GM18519 (cell line): Measurements from ENCODE around the gene HTR3A.

Experiments
- ATAC-seq: cut with Tn5 transposase; IDR thresholded peaks from one replicate; pipeline ENCODE4 v1.9.1; 2021; ENCODE audit warnings: mild to moderate bottlenecking, moderate library complexity; ENCODE audit not compliant: unreplicated experiment, low FRiP score

Gene HTR3A

DNA sequence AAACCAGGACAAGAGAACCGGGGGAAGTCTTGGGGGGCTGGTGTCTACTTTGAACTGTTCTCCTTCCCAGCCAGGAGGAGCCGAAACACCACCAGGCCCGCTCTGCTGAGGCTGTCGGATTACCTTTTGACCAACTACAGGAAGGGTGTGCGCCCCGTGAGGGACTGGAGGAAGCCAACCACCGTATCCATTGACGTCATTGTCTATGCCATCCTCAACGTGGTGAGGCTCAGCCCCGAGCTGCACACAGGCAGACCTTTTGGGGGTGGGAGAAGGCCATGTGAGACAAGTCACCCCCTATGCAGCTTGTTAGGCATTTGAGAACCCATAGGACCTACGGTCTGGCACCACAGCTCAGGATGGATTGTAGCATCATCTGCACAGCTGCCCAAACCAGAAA, 2.8 kb downstream of the HTR3A start:
- no peak for ATAC-seq

DNA sequence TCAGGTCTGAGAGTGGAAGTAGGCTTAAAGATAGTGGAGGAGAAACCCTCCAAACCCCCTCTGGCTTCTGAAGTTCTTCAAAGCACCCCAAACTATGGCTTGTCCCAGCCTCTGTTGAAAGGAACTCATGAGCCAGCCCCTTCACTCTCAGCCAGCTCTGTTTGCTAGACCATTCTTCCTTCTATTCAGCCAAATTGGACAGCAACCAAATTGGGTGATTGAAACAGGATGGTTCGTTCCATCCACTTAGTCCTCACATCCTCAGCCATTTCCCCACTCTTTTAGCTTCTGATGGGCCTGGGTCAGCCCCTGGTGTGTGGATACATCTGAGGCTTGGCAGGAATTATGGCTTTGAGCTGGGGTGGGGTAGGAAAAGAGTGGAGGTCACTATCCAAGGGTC, 4.5 kb downstream of the HTR3A start:
- ATAC-seq, result no peak

DNA sequence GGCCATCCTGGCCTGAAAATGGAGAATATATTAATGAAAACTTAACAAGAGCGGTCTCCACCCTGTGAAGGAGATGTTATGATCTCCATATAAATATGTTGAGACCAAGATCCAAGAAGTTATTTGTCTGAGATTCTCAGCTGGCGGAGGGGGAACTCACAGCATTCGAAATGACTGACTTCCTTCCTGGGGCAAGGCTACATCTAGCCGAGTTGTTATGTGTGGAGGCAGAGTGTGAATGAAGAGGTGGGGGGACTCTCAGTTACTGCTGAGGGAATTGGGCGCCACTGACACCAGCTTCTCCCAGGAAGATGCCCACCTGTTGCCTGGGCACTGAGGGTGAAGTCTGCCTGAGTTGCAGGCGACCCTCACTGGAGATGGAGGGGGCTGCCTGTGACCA, 5.9 kb downstream of the HTR3A start:
- no peak for ATAC-seq

DNA sequence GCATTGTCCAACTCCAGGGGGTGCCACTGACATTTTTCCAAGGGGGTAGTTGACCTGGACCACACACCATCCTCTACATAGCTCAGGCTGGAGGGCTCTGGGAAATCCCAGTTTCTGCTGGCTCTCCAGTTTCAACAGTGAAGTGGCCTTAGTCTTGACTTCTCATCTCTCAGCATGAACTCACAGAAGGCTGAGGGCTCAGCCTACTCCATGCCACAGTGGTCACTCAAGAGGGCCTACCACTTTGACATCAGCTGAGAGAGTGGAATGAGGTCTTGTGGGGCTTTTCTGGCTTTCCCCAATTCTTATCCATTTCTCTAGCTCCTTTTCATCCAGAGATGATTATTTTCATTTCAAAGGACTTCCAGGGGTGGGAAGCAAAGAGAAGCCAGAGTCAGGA, 7.4 kb downstream of the HTR3A start:
- ATAC-seq, result no peak

DNA sequence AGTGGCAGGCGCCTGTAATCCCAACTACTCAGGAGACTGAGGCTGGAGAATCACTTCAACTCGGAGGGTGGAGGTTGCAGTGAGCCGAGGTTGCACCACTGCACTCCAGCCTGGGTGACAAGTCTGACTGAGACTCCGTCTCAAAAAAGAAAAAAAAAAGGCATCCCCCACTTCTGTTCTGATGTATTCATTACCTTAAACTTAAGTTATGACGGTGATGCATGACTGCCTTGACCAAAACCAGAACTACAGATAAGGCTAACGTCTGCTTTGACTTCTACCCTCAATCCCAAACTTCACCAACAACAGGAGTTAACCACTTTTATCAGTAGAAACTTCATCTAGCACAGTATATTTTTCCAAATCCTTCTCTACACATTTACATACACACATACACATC, 9.9 kb downstream of the HTR3A start:
- ATAC-seq, result no peak

DNA sequence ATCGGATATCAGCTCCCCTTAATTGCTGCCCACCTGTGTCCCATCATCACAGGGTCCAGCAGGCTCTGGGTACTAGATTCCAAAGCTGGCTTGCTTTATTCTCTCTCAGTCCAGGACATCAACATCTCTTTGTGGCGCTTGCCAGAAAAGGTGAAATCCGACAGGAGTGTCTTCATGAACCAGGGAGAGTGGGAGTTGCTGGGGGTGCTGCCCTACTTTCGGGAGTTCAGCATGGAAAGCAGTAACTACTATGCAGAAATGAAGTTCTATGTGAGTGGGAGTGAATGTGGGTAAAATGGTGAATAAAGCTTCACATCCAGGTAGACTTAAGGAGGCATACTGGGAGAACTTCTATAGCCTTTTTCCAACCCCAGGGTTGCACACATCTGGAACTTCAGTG, 11.0 kb downstream of the HTR3A start:
- no peak for ATAC-seq

DNA sequence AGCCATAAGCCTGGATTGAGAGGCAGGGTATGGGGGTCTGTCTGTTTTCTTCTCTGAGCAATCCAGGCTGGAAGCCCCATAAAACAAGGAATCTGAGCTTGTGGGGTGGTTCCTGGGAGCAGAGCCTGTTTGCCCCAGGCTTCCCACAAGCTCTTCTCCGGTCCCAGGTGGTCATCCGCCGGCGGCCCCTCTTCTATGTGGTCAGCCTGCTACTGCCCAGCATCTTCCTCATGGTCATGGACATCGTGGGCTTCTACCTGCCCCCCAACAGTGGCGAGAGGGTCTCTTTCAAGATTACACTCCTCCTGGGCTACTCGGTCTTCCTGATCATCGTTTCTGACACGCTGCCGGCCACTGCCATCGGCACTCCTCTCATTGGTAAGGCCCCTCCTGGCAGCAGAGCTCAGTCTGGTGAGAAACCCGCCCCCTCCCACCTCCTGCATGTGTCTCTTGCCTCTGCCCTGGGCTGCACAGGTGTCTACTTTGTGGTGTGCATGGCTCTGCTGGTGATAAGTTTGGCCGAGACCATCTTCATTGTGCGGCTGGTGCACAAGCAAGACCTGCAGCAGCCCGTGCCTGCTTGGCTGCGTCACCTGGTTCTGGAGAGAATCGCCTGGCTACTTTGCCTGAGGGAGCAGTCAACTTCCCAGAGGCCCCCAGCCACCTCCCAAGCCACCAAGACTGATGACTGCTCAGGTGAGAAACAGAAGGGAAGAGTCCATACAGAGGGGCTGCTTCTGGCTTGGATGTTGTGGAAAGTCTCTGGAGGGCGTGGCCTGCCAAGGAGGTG, 11.6 kb downstream of the HTR3A start:
- ATAC-seq, result no peak

DNA sequence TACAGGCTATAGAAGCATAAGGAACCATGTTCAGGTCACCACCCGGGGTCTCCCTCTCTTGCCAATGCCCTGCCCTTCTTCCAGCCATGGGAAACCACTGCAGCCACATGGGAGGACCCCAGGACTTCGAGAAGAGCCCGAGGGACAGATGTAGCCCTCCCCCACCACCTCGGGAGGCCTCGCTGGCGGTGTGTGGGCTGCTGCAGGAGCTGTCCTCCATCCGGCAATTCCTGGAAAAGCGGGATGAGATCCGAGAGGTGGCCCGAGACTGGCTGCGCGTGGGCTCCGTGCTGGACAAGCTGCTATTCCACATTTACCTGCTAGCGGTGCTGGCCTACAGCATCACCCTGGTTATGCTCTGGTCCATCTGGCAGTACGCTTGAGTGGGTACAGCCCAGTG, 14.5 kb downstream of the HTR3A start:
- no peak for ATAC-seq

DNA sequence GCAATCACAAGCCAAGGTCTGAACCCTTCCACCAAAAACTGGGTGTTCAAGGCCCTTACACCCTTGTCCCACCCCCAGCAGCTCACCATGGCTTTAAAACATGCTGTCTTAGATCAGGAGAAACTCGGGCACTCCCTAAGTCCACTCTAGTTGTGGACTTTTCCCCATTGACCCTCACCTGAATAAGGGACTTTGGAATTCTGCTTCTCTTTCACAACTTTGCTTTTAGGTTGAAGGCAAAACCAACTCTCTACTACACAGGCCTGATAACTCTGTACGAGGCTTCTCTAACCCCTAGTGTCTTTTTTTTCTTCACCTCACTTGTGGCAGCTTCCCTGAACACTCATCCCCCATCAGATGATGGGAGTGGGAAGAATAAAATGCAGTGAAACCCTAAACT, 15.0 kb downstream of the HTR3A start:
- no peak for ATAC-seq

DNA sequence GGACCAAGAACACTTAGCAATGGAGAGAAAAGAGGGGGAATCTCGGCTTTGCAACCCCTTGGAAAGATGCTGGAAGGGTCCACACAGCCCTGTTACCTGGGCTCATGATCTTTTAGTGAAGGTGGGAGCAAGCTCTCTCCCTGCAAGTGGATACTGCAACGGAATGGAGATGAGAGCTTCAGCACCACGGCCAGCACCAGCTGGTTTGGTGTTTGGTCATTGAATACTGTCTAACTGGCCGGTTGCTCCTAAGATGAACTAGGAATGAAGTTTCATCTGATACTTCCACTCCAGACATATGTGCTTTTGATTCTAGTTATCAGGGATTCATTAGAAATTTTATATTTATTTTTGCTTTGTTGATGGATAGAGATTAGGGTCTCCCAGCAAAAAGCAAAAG, 16.3 kb downstream of the HTR3A start:
- ATAC-seq, result no peak

DNA sequence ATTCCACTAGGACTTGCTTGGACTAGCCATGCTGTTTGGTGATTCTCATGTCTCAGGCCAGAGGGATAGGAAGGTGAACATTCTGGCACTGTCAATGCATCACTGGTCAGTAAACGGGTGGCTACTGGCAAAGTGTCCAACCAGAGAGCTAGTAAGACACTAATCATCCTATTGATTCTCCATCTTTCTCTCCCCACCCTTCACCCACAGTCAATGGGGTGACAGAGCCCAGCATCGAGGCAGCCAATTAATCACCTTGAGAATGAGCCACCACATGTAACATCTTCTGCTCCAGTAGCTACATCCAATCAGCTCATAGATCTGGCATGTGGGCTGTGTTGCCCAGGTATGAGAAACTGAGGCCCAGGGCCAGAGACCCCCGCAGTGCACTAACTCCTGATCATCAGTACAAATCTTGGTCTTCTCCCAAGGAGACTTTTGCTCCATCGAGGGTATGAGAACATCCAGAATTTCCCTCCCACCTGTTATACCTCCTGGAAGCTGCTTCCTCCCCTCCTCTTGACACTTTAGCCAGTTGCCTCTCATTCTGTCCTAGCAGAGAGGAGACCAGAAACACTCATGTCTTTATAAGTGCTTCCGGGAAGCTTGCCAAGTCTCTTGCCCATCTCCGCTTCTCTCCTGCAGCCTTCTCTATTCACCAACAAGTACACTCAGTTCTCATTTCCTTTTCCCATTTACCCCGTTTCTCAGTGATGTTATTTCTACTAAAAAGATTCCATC, 17.0 kb downstream of the HTR3A start:
- ATAC-seq, result no peak

DNA sequence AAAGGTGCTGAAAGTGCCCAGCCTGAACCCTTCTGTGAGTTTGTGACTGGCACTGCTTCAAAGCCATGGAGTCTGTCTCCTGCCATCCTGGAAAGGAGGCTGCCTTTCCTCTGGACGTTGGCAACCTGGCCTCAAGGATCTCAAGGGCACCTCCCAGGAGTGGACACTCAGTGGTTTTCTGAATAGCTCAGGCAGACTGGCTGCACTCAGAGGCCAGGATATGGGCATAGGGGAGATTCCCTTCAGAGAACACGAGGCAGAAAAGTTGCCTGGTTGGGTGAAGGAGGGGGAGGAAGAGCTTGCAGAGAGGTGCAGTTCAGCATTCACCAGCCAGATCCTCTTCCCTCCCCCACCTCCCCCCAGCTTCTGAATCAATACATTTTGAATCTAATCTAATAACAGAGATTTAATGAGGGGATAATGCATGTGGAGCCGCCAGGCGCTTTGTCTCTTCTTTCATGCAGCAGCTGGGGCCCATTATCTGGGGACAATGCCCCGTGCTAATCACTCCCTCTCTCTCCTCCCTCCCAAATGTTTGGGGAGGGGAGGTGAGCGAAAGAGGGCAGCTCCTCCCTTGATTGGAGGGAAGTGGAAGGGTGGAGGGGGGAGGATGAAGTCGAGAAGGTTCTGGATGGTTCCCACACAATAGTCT, 17.7 kb downstream of the HTR3A start:
- ATAC-seq, result no peak

DNA sequence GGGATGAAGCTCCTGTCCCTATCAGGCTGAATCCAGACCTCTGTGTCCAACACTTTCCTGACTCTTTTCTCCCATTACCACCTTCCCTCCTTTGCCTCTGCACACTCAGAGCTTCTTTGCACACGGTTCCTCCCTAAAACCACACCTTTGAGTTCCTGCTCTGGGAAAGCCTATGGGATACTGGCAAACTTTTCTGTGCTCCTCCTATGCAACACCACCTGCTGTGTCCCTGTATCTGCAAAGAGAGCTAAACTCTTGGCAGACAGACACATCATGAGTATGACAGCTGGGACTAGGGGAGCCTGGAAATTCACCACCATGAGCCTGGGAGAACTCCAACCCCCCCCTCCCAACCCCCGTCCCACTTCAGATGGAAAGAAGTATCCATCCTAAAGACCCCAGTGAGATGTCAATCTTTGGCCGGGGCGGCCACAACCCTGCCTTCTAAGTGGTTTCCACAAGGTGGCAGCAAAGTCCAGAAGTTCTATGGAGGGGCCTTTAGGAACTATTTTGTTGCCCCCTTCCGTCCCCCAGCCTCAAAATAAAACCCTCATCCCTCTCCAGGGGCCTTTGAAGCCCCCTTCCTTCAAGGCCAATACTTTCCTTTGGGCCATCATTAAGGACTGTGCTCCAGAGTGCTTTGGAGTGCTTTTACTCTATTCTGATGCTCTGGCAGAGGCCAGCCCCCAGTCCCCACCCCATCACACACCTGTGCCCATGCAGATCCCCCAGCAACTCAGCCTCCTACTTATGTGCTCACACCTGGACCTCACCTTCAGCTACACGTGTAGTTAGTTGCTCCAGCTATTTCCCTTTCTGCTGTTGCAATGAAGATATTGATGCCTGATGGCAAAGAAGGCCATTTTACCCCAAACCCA, 19.4 kb downstream of the HTR3A start:
- ATAC-seq, result no peak

DNA sequence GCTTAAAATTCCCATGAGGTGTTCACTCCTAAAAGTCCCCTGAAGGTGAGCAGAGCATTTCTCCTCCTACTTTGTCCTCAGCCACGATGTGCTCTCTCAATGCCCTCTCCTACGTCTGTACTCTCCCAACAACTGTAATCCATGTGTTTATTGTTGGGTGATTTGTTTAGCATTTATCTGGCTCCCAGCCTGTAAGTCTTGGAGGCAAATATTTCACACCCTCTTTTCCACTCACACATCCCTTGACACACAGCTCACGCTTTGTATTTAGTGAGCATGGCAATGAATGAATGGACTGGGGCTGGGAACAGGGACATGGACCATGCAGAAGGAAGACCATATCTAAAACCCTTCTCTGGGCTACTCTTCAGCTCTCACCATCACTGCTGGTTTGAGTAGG, 22.6 kb downstream of the HTR3A start:
- ATAC-seq, result no peak

DNA sequence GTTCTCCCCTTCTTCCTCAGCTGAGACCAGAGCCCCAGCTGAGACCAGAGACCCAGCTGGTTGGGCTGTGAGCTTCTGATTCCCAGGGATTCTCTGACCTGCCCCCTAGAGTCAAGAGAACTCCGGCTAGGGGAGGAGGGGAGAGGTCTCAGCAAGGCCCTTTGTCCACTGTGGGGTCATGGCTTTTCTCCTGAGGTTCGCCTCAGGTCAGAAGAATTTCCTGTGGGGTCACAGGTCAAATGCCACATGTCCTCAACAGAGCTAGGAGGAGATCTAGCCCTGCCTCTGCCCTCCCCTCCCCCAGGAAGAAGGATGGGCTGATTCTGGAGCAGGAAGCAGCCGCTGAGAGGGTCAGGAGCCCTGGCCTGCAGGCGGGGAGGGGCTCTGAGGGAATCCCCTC, 23.7 kb downstream of the HTR3A start:
- ATAC-seq, result no peak

DNA sequence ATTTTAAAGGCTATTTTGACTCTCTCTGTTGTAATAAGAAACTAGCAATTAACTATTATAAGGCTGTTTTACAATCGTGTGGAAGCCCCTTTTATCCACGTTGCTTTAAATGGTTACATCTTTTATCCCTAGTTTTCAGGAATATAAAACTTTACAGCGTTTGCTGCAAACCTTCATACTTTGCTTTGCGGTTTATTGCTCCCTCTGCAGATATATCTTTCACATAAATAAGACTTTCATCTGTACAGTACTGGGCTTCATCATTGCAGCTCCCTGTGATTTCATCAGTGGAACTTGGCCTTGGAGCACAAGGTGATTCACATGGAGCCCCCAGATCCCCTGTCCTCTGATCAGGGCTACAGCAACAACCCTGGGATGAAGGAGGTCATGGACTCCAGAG, 25.6 kb downstream of the HTR3A start:
- no peak for ATAC-seq

DNA sequence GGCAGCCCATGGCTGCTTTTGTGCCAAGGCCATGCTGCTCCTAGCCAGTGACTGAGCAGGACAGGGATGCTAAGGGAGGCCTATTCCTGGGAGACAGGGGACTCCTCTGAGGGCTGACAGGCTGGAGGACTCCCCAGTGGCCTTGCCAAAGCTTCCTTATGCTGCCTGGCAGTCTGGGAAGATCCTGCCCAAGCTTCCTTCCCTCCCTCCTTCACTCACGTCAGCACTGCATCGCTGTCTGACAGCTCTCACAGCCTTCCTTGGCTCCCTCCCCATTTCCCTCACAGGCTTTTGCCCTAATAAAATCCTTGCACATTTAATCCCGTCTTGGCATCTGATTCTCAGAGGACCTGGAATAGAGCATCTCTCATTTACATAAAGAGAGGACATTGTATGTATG, 26.5 kb downstream of the HTR3A start:
- no peak for ATAC-seq

DNA sequence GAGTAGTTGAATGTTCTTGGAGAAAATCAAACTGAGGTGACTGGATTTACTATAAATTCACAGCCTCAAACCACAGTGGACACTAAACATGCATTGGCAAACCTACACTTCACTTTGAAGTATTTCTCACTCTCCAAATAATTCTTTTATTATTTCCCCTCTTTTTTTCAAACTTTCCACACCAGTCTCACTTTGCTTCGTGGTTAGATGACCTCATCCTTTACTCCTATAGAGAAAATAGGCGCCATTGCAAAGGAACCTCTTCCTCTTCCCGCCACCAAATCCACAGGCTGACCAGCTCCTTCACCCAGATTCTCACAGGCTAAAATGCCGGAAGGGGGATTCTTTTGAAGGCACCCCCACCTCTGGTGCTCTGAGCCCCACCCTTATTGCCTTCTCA, 33.4 kb downstream of the HTR3A start:
- no peak for ATAC-seq

DNA sequence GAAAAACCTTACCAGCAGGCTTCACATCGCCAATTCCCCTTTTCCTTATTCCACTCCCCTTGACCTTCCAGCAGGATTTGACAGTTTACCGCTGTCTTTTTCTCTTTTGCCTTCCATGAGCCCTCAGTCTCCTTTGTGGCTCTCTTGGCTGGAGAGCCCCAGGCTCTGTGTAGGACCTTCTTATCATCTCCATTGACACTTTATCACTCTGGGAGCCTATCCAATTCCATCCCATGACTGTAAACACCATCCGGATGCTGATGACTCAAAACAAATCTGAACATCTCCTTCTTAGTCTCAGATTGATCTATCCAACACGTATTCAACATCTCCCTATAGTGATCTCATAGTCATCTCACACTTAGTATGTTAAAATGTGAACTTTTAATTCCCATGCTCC, 36.0 kb downstream of the HTR3A start:
- ATAC-seq, result no peak

DNA sequence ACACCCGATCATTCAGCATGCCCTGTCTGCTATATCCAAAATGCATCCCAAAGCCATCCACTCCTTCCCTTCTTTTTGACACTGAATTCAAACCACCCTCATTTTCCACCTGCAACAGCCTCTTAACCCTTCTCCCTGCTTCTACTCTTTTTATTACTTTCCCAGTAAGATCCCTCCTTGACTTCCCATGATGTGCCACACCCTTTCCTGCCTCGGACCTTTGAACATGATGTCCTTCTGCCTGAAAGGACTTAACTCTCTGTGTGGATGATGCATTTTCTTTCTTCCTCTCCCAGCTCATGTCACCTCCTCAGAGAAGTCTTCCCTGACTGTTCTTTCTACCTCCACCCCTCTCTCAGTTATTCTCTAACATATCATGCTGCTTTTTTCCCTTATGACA, 36.5 kb downstream of the HTR3A start:
- ATAC-seq, result no peak

DNA sequence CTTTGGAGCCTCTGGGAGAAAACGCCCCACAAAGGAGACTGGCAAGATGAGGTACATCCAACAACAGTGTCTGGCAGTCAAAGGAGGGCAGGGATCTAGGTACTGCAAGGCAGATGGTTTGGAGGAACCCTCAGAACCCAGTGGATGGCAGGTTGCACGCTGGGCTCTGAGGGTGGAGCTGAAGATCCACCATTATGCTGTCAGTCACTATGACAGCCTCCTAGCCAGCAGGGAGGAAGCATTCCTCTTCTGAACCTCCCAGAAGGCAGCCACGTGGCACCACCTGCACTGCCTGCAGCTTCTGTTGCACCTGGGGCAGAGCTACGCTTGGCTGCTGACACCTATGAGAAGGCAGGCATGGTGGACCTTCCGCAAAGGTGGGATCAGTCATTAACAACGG, 40.2 kb downstream of the HTR3A start:
- no peak for ATAC-seq
